ENCODE results near the gene DLG2. TPM values are rescaled to one million over a fixed set of nuclear protein-coding genes. Genes with fewer than 3 reads are reported as not detected.

DLG2 gene
- total and polyA plus RNA-seq, 2 donors (not counting 3 experiments of a cell fraction or from before 2014, with no cell fraction given), result 0.15 to 1.1 TPM

DNA sequence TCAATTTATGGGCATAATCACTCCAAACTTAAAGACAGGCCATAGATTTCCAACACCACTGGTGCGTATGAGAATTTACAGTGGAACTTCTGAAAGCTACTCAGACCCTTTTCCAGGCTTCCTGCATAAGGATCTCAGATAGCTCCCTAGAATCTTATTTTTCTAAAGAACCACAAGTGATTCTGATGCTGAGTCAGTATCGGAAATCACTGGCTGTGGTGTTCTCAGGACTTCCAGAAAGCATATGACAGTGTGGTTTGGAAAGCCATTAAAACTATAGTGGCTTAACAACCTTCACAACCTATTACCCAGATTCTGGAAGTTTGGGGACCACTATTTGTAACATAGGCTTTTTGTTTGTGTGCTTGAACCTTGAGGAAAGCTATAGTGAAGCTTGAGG lies 756.0 kb downstream of the DLG2 start:
- Histone ChIP-seq H3K4me1 (ENCODE audit: control insufficient read depth, extremely low read depth, insufficient read depth, low read length) (no peaks in the 10 kb centered on the region), H3K4me2 (ENCODE audit: insufficient read depth, low read length) (no peak overlapping the region), H3K9me3 (replicated peaks; ENCODE audit: control insufficient read depth, insufficient read depth, low read length) (peaks cover 3% of the 10 kb centered on the region), H3K9ac (replicated peaks; ENCODE audit: extremely low read depth, insufficient read depth, low read length) (no peak overlapping the region), H3K4me3 (replicated peaks in 1 of 3; ENCODE audit: insufficient read depth in 1 of 3, low read depth in 1 of 3, low read length in 3 of 3) (no peak overlapping the region), H4K20me1 (replicated peaks; ENCODE audit: control insufficient read depth, extremely low read depth, insufficient read depth, low read length) (no peaks in the 10 kb centered on the region), H3K27me3 (ENCODE audit: control insufficient read depth in 2 of 2, insufficient read depth in 2 of 2, low read length in 2 of 2) (no peaks in the 10 kb centered on the region), H3K36me3 (ENCODE audit: control insufficient read depth in 2 of 2, extremely low read depth in 1 of 2, insufficient read depth in 2 of 2, low read length in 2 of 2) (no peaks in the 10 kb centered on the region), H3K27ac (ENCODE audit: insufficient read depth, low read depth, low read length) (no peak overlapping the region), H3K9me1 (replicated peaks; ENCODE audit: control insufficient read depth, extremely low read depth, insufficient read depth, low read length) (no peaks in the 10 kb centered on the region), H2AFZ (ENCODE audit: low read depth, low read length) (no peak overlapping the region), H3K79me2 (ENCODE audit: control insufficient read depth, insufficient read depth, low read length) (no peaks in the 10 kb centered on the region)
- dilution Hi-C loops (cut with MboI; ENCODE audit: extremely low pct_ligation_motif_present, low sequenced_read_pairs) (no loop called here), intact Hi-C loops (cut with micrococcal nuclease) (no loop called here)
- TF ChIP-seq, protein P1, sequence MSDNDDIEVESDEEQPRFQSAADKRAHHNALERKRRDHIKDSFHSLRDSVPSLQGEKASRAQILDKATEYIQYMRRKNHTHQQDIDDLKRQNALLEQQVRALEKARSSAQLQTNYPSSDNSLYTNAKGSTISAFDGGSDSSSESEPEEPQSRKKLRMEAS (IDR thresholded peaks at IDR 0.05; ENCODE audit: insufficient read depth, insufficient read length), result no peak
- BruUV-seq (replicated peaks), result no TSS peak
- FAIRE-seq, result no peak
- CTCF ChIA-PET, result no interaction called here
- POLR2A ChIA-PET, result no interaction called here
- no peak for DNase-seq (ENCODE audit: low read depth, low spot score)

DNA sequence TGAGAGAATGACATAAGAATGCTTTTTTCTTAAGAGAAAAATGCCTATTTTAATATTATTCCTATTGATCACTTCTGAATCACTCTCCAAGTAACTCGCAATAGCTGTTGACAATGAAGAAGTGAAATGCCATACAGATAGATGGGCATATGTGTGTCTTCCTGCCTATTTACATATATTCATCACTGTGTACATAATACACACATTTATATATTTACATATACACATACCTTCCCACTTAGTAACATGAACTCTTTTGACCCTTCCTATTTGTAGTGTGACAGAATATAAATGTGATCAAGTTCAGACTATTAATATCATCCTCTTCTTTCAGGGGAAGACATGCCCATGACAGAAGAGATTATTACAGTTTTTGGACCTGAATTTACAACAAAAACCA lies 756.7 kb downstream of the DLG2 start:
- dilution Hi-C loops (cut with MboI; ENCODE audit: extremely low pct_ligation_motif_present, low sequenced_read_pairs) (no loop called here), intact Hi-C loops (cut with micrococcal nuclease) (no loop called here)
- Histone ChIP-seq H3K36me3 (ENCODE audit: control insufficient read depth in 2 of 2, extremely low read depth in 1 of 2, insufficient read depth in 2 of 2, low read length in 2 of 2) (no peaks in the 10 kb centered on the region), H3K9me3 (replicated peaks; ENCODE audit: control insufficient read depth, insufficient read depth, low read length) (peaks cover 3% of the 10 kb centered on the region), H3K4me3 (replicated peaks in 1 of 3; ENCODE audit: insufficient read depth in 1 of 3, low read depth in 1 of 3, low read length in 3 of 3) (no peak overlapping the region), H3K9ac (replicated peaks; ENCODE audit: extremely low read depth, insufficient read depth, low read length) (no peak overlapping the region), H3K4me2 (ENCODE audit: insufficient read depth, low read length) (no peak overlapping the region), H3K4me1 (ENCODE audit: control insufficient read depth, extremely low read depth, insufficient read depth, low read length) (no peaks in the 10 kb centered on the region), H3K9me1 (replicated peaks; ENCODE audit: control insufficient read depth, extremely low read depth, insufficient read depth, low read length) (no peaks in the 10 kb centered on the region), H4K20me1 (replicated peaks; ENCODE audit: control insufficient read depth, extremely low read depth, insufficient read depth, low read length) (no peaks in the 10 kb centered on the region), H3K27me3 (ENCODE audit: control insufficient read depth in 2 of 2, insufficient read depth in 2 of 2, low read length in 2 of 2) (no peaks in the 10 kb centered on the region), H3K27ac (ENCODE audit: insufficient read depth, low read depth, low read length) (no peak overlapping the region), H2AFZ (ENCODE audit: low read depth, low read length) (no peak overlapping the region), H3K79me2 (ENCODE audit: control insufficient read depth, insufficient read depth, low read length) (no peaks in the 10 kb centered on the region)
- DNase-seq (ENCODE audit: low read depth, low spot score) (no peak), FAIRE-seq (no peak)
- ChIA-PET CTCF (no interaction called here), POLR2A (no interaction called here)
- no peak for TF ChIP-seq POLR2AphosphoS5 (IDR thresholded peaks at IDR 0.05; ENCODE audit: insufficient read depth, low read depth, low read length)
- TF ChIP-seq, protein P2, sequence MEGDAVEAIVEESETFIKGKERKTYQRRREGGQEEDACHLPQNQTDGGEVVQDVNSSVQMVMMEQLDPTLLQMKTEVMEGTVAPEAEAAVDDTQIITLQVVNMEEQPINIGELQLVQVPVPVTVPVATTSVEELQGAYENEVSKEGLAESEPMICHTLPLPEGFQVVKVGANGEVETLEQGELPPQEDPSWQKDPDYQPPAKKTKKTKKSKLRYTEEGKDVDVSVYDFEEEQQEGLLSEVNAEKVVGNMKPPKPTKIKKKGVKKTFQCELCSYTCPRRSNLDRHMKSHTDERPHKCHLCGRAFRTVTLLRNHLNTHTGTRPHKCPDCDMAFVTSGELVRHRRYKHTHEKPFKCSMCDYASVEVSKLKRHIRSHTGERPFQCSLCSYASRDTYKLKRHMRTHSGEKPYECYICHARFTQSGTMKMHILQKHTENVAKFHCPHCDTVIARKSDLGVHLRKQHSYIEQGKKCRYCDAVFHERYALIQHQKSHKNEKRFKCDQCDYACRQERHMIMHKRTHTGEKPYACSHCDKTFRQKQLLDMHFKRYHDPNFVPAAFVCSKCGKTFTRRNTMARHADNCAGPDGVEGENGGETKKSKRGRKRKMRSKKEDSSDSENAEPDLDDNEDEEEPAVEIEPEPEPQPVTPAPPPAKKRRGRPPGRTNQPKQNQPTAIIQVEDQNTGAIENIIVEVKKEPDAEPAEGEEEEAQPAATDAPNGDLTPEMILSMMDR (IDR thresholded peaks at IDR 0.05; ENCODE audit: extremely low read depth in 1 of 2, insufficient read depth in 1 of 2, low read depth in 1 of 2, low read length in 2 of 2), result no peak
- no peak for TF ChIP-seq JUN (IDR thresholded peaks at IDR 0.05; ENCODE audit: borderline replicate concordance, insufficient read depth, insufficient read length, low read depth)
- TF ChIP-seq MYC (IDR thresholded peaks at IDR 0.05; ENCODE audit: low read depth, low read length), result no peak
- no peak for TF ChIP-seq GATA2 (IDR thresholded peaks at IDR 0.05; ENCODE audit: insufficient read depth, insufficient read length, low read depth, low read length)
- no peak for TF ChIP-seq FOS (IDR thresholded peaks at IDR 0.05; ENCODE audit: borderline replicate concordance, insufficient read depth, low read length)
- no peak for TF ChIP-seq EZH2 (IDR thresholded peaks at IDR 0.05; ENCODE audit: borderline replicate concordance, low read depth, low read length, severe bottlenecking)
- no TSS peak for BruUV-seq (replicated peaks)
